HL-60 (cell line): ENCODE data around the gene MARCHF10.

ENCODE experiments used
- DNase-seq, 2 experiments: peaks; one replicate each; pipeline ENCODE4 v3.0.0-alpha.2; 2010 to 2020; ENCODE audit warnings: low read depth in 1 of 2, low spot score in 1 of 2
- H3K27ac ChIP-seq: fragments of 250-450 bp; sonication (Bioruptor Pico); replicated peaks from 2 replicates; pipeline ENCODE4 v1.5.1; 2020; ENCODE audit warnings: mild to moderate bottlenecking, moderate library complexity
- H3K27me3 ChIP-seq: fragments of 250-450 bp; sonication (Bioruptor Pico); 2 replicates; pipeline ENCODE4 v1.5.1; 2021; ENCODE audit warnings: mild to moderate bottlenecking, moderate library complexity; ENCODE audit not compliant: insufficient read depth, poor library complexity, severe bottlenecking
- H3K4me3 ChIP-seq: replicated peaks from 2 replicates; pipeline ENCODE4 v1.5.1; 2011; ENCODE audit warnings: mild to moderate bottlenecking, control low read depth, low read length; ENCODE audit not compliant: insufficient read depth
- CTCF ChIP-seq: IDR thresholded peaks from one replicate; pipeline ENCODE4 v1.5.1; 2011; ENCODE audit warnings: low read length, control low read depth, inconsistent platforms; ENCODE audit not compliant: insufficient read depth
- GABPA ChIP-seq: IDR thresholded peaks from 2 replicates; pipeline ENCODE4 v1.6.1; 2012; ENCODE audit warnings: low read depth
- POLR2AphosphoS5 ChIP-seq: IDR thresholded peaks from 2 replicates; pipeline ENCODE4 v1.6.1; 2012; ENCODE audit warnings: low read depth
- REST ChIP-seq: IDR thresholded peaks from 2 replicates; pipeline ENCODE4 v1.6.1; 2012; ENCODE audit warnings: low read depth; ENCODE audit not compliant: insufficient replicate concordance
- SPI1 ChIP-seq: IDR thresholded peaks from 2 replicates; pipeline ENCODE4 v1.6.1; 2012; ENCODE audit warnings: low read depth, mild to moderate bottlenecking, borderline replicate concordance

The MARCHF10 gene

GRCh38 chr17:62735044-62735651 lies 73.0 kb downstream of the MARCHF10 start:
- TF ChIP-seq GABPA = no peak
- no peak for TF ChIP-seq REST
- TF ChIP-seq POLR2AphosphoS5 = no peak
- TF ChIP-seq SPI1 = no peak
- Histone ChIP-seq H3K27me3 (no peaks in the 10 kb centered on the region), H3K4me3 (no peak overlapping the region), H3K27ac (no peak overlapping the region)
- DNase-seq = no peak

- no peak for TF ChIP-seq CTCF
- no peak for TF ChIP-seq SPI1
- no peak for TF ChIP-seq POLR2AphosphoS5
- TF ChIP-seq GABPA = no peak
- no peak for TF ChIP-seq REST
- Histone ChIP-seq H3K27ac (no peak overlapping the region), H3K4me3 (no peak overlapping the region), H3K27me3 (no peaks in the 10 kb centered on the region)
- DNase-seq = no peak
Observed at GRCh38 chr17:62732125-62732524, 76.0 kb downstream of the MARCHF10 start.

- H3K27me3 ChIP-seq = no peaks in the 10 kb centered on the region
- H3K27ac ChIP-seq = no peak overlapping the region
- no peak overlapping the region for H3K4me3 ChIP-seq
- TF ChIP-seq SPI1 = no peak
- no peak for TF ChIP-seq CTCF
- TF ChIP-seq GABPA = no peak
- TF ChIP-seq POLR2AphosphoS5 = no peak
- no peak for TF ChIP-seq REST
- no peak for DNase-seq
Observed at GRCh38 chr17:62727916-62728672, 80.0 kb downstream of the MARCHF10 start.
